Right lobe of liver (tissue), 6 donors: ENCODE data around the gene LASP1. TPM values are rescaled to one million over a fixed set of nuclear protein-coding genes. Genes with fewer than 3 reads are reported as not detected.

ENCODE experiments used
- ATAC-seq, 4 donors: fragments of 200-7000 bp; cut with Tn5 transposase; one replicate each; pipeline ENCODE4 v1.9.1; 2020; ENCODE audit warnings: mild to moderate bottlenecking in 4 of 4, moderate library complexity in 4 of 4
- DNase-seq, 3 donors: peaks; one replicate each; pipeline ENCODE4 v3.0.0-alpha.2; 2020
- H3K27ac ChIP-seq, 3 donors: fragments of 200-600 bp; one replicate each; pipeline ENCODE4 v1.8.0; 2022
- H3K27me3 ChIP-seq, 2 donors: fragments of 200-600 bp; one replicate each; pipeline ENCODE4 v1.8.0; 2022
- H3K36me3 ChIP-seq, 4 donors: fragments of 200-600 bp; sonication (generic) in 1 of 4; one replicate each; pipeline versions ENCODE4 v1.5.1 to v1.8.0; 2017 to 2022; ENCODE audit warnings: control low read depth in 1 of 4
- H3K4me1 ChIP-seq, 4 donors: fragments of 200-600 bp; sonication (generic) in 1 of 4; one replicate each; pipeline versions ENCODE4 v1.5.1 to v1.8.0; 2017 to 2022; ENCODE audit warnings: control low read depth in 1 of 4
- H3K4me3 ChIP-seq, 3 donors: fragments of 200-600 bp; one replicate each; pipeline ENCODE4 v1.8.0; 2022
- H3K9me3 ChIP-seq, 4 donors: fragments of 200-600 bp; sonication (generic) in 1 of 4; one replicate each; pipeline versions ENCODE4 v1.5.1 to v1.8.0; 2017 to 2022; ENCODE audit warnings: control low read depth in 1 of 4
- POLR2A ChIP-seq: fragments of 450-650 bp; IDR thresholded peaks from one replicate; pipeline ENCODE4 v1.6.1; 2017; ENCODE audit warnings: antibody characterized with exemption, mild to moderate bottlenecking
- WGBS: methylation state at CpG from one replicate; pipeline ENCODE4 v1.1.6; 2018; ENCODE audit warnings: low coverage, low lambda C conversion rate; ENCODE audit not compliant: insufficient coverage; ENCODE audit errors: missing lambda C conversion rate; 5-methylcytosine and 5-hydroxymethylcytosine counted together
- intact Hi-C, 2 donors: fragments of 100-400 bp; cut with DNase I; formaldehyde crosslinking; loops; one replicate each; pipeline versions ENCODE4 v1.11.2 to v1.14.1; 2022
- total RNA-seq, 6 experiments: library from RNA; depleted of rRNA in 2 of 6; stranded (reverse); fragments of >200 nt in 2 of 6; fragmentation: NEBNext Ultra II Directional in 3 of 6; extraction: Animal tissue kit (Norgen Biotek cat#: 25700) in 3 of 6; gene quantifications; one replicate each; pipeline versions ENCODE4 v1.1.0 to v1.2.4, GENCODE V29; 2016 to 2023
- TF ChIP-seq, protein P1 (sequence below), 4 donors: fragments of 200-600 bp in 3 of 4; fragments of 450-650 bp in 1 of 4; IDR thresholded peaks; one replicate each; pipeline versions ENCODE4 v1.5.1 to v1.8.0; 2016 to 2022; ENCODE audit warnings: antibody characterized with exemption in 4 of 4, mild to moderate bottlenecking in 2 of 4
- donor health status: DM: no; HTN: yes; CAD: no.
- donor health status: DM: no; HTN: no; CAD: no.
- donor health status: DM: no; HTN: no; CAD: no.
- donor health status: DM: no; HTN: yes; CAD: no.
- donor health status: DM: no; HTN: yes; CAD: no.

LASP1 gene
- total RNA-seq, 6 experiments from 2014 or later, result 52.2 to 124 (median 84.8) TPM

- ATAC-seq (no peak), DNase-seq (no peak)
- H3K9me3 ChIP-seq, result no peaks in the 10 kb centered on the region
- peaks cover 0 to 43% (median 19%) of the 10 kb centered on the region in 4 donors for H3K4me1 ChIP-seq
- no peak overlapping the region for H3K4me3 ChIP-seq
- no peak overlapping the region for H3K27ac ChIP-seq
- no peaks in the 10 kb centered on the region for H3K27me3 ChIP-seq
- H3K36me3 ChIP-seq, result peaks cover 3 to 35% (median 10%) of the 10 kb centered on the region in 4 donors
- TF ChIP-seq POLR2A, result no peak
- TF ChIP-seq, protein P1, sequence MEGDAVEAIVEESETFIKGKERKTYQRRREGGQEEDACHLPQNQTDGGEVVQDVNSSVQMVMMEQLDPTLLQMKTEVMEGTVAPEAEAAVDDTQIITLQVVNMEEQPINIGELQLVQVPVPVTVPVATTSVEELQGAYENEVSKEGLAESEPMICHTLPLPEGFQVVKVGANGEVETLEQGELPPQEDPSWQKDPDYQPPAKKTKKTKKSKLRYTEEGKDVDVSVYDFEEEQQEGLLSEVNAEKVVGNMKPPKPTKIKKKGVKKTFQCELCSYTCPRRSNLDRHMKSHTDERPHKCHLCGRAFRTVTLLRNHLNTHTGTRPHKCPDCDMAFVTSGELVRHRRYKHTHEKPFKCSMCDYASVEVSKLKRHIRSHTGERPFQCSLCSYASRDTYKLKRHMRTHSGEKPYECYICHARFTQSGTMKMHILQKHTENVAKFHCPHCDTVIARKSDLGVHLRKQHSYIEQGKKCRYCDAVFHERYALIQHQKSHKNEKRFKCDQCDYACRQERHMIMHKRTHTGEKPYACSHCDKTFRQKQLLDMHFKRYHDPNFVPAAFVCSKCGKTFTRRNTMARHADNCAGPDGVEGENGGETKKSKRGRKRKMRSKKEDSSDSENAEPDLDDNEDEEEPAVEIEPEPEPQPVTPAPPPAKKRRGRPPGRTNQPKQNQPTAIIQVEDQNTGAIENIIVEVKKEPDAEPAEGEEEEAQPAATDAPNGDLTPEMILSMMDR (IDR thresholded peaks at IDR 0.05), result no peak
- intact Hi-C loops, result no loop called here
- WGBS, result 46% methylated on average over 2 of the region's 8 CpGs
Measured at GRCh38 chr17:38891441-38891840, 21.6 kb downstream of the LASP1 start.

GRCh38 chr17:38892083-38892482, 22.2 kb downstream of the LASP1 start:
- intact Hi-C loops, result no loop called here
- TF ChIP-seq POLR2A, result no peak
- TF ChIP-seq, protein P1 (IDR thresholded peaks at IDR 0.05), result no peak
- Histone ChIP-seq H3K4me1 (peaks cover 0 to 49% (median 22%) of the 10 kb centered on the region in 4 donors), H3K36me3 (peaks cover 3 to 30% (median 10%) of the 10 kb centered on the region in 4 donors), H3K4me3 (no peak overlapping the region), H3K9me3 (no peaks in the 10 kb centered on the region), H3K27me3 (no peaks in the 10 kb centered on the region), H3K27ac (no peak overlapping the region)
- no peak for ATAC-seq
- 57% methylated on average over 3 of the region's 4 CpGs for WGBS
- no peak for DNase-seq

DNA sequence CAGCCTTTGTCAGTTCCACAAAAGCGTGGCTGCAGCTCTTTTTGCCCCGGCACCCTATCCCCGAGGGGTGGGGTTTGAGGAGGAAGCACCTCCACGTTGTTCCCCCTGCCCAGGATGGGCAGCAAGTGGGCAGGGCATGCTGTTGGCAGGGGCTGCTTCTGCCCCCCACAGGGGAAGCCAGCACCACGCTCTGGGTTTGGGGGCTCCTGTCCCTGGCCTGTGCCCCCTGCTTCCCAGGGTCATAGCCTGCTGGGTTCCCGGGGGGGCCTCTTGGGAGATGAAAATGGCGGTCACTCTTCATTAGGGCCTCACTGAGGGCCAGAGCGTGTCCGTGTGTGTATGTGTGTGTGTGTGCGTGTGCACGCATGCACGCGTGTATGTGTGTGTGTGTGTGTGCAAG, 22.8 kb downstream of the LASP1 start:
- no peak for ATAC-seq
- H3K36me3 ChIP-seq, result peaks cover 3 to 30% (median 10%) of the 10 kb centered on the region in 4 donors
- no peaks in the 10 kb centered on the region for H3K27me3 ChIP-seq
- 89% methylated on average over 6 of the region's 13 CpGs for WGBS
- intact Hi-C loops, result no loop called here
- H3K4me3 ChIP-seq, result no peak overlapping the region
- TF ChIP-seq, protein P1 (IDR thresholded peaks at IDR 0.05), result no peak
- TF ChIP-seq POLR2A, result no peak
- no peak for DNase-seq
- H3K4me1 ChIP-seq, result peaks cover 0 to 50% (median 25%) of the 10 kb centered on the region in 4 donors
- no peaks in the 10 kb centered on the region for H3K9me3 ChIP-seq
- no peak overlapping the region for H3K27ac ChIP-seq

GRCh38 chr17:38893113-38893512, 23.3 kb downstream of the LASP1 start:
- 50% methylated on average over 2 of the region's 5 CpGs for WGBS
- Histone ChIP-seq H3K27ac (peak overlapping the region in 1 of 3 donors; percentile 2), H3K9me3 (no peaks in the 10 kb centered on the region), H3K27me3 (no peaks in the 10 kb centered on the region), H3K36me3 (peaks cover 3 to 30% (median 10%) of the 10 kb centered on the region in 4 donors), H3K4me1 (peaks cover 0 to 50% (median 28%) of the 10 kb centered on the region in 4 donors), H3K4me3 (no peak overlapping the region)
- intact Hi-C loops, result no loop called here
- TF ChIP-seq, protein P1 (IDR thresholded peaks at IDR 0.05), result no peak
- no peak for TF ChIP-seq POLR2A
- no peak for ATAC-seq
- no peak for DNase-seq
